GM21367 (cell line): ENCODE results near the gene PKM.
"Not testable (repeated sequence)": the region's sequence is repeated elsewhere in the genome, so short reads cannot be mapped to it uniquely, and the experiment has no call there.

ENCODE experiments used
- ATAC-seq: cut with Tn5 transposase; IDR thresholded peaks from one replicate; pipeline ENCODE4 v1.9.1; 2021; ENCODE audit not compliant: unreplicated experiment

PKM gene

GRCh38 chr15:72179950-72180581 lies 50.9 kb downstream of the PKM start:
- no peak for ATAC-seq

DNA sequence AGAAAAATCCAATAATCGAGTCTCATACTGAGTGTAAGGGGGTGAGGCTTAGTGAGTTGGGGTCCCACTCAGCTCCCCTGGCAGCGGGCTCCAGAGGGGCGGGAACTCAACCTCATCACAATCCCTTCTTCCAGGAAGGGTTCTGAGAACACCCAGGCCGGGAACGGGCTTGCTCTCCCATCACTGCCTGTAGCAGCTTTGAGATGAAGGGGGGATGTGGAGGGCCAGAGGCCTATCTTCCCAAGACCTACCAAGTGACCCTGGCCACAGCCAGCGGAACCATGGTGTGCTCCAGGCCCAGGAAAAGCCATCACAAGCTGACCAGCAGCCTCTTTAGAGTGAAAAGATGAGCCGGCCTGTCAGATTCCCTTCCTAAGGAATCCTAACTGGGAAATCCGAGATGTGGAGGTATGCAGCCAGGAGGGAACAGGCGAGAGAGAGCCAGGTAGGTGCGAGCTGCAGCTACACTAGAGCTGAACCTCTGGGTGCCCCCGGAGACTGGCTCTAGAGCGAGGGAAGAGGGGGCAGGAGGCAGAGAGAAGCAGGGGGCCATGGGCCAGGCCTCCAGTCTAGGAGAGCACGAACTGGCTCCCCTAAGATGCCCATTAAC lies 51.9 kb downstream of the PKM start:
- no peak for ATAC-seq

DNA sequence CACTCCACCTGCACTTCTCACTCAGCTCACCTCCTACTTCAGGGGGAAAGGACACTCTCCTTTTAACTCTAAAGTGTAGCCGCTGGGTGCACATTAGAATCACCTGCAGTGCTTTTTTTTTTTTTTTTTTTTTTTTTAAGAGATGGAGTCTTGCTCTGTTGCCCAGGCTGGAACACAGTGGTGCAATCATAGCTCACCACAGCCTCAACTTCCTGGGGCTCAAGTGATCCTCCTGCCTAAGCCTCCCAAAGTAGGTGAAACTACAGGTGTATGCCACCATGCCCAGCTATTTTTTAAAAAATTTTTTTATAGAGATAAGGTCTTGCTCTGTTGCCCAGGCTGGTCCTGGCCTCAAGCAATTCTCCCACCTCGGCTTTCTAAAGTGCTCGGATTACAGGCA lies 54.2 kb downstream of the PKM start:
- ATAC-seq = no peak

- no peak for ATAC-seq
Measured at GRCh38 chr15:72176159-72176558, 54.8 kb downstream of the PKM start.

- ATAC-seq = no peak
Measured at GRCh38 chr15:72175186-72176044, 55.6 kb downstream of the PKM start.

GRCh38 chr15:72174551-72175165 lies 56.3 kb downstream of the PKM start:
- ATAC-seq = no peak

DNA sequence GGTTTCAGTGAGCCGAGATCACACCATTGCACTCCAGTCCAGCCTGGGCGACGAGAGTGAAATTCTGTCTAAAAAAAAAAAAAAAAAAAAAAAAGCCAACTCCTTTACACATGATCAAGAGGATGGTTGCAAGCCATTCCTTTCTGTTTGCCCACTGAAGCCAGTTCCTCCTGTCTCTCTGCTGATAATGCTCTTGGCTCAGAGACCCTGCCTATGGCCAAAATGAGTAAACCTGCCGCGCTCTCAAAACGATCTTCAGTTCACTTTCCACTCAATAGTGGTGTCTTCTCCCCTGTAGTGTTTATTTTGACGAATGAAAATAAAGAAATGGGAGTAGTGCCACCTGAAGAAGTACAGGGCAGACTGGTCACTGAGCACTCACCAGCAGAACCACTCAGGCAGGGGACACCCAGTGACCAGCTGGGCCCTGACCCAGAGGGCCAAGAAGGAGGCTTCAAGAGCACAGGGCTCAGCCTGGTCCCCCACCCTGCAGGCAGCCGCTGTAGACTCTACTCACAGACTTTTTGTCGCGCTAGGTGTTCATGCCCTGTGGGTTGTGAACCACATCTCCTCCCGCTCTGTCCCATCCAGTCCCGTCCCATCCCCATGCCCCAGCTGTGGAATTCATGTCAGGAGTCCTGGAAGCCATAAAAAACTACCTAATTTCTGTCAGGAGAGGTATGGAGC lies 57.0 kb downstream of the PKM start:
- no peak for ATAC-seq

GRCh38 chr15:72173401-72173800 lies 57.6 kb downstream of the PKM start:
- ATAC-seq = no peak

DNA sequence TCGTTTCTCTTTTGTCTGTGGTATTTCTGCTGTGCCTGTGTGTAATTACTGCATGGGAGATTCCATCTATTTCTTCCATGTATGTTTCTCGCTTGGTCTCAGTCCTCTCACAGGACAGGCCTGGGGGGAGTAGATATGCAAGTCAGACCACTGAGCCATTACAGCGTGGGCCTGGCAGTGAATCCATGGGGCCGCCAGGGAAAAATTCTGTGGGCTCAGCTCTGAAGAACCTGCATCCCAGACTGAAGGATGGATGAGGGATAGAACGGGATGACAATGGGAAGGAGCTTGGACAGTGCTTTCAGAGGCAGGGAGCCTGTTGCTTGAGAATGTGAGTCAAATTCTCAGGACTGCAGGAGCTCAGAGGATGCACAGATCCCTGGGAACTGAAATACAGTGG lies 58.2 kb downstream of the PKM start:
- no peak for ATAC-seq

- not testable (repeated sequence) for ATAC-seq
Measured at GRCh38 chr15:72171978-72172377, 59.0 kb downstream of the PKM start.

- no peak for ATAC-seq
Measured at GRCh38 chr15:72170691-72171090, 60.3 kb downstream of the PKM start.

DNA sequence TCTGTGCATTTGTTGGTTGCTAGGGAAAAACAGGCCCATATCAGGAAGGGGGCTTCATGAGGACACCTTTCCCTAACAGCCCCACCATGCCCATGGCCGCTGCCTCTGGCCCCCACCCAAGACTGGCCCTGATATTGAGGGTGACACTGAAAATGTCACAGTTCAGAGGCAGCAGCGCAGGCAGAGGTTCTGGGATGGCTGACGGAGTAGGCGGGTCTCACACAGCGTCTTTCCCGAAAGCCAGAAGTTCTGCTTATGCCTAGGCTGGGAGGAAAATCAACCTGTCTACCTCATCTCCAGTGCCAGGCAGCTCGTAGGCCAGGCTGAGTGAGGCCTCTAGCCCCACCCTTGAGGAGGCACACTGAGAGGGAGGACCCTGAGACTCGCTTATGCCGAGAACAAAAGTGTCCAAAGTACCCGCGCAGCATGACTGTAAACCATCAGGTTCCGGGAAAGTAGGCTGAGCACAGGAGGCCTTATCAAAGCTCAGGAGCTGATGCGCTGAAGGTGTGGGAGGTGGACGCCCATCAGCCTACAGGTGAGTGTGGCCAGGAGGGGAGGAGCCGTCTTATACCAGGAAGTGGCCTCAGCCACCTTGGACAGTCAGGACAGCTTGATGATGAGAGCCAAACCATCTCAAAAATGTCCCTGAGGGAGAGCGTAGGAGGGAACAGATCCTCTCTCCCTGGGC lies 60.9 kb downstream of the PKM start:
- no peak for ATAC-seq

GRCh38 chr15:72169236-72169920 lies 61.6 kb downstream of the PKM start:
- ATAC-seq = no peak

GRCh38 chr15:72168808-72169190 lies 62.2 kb downstream of the PKM start:
- ATAC-seq = no peak

GRCh38 chr15:72168131-72168807 lies 62.7 kb downstream of the PKM start:
- ATAC-seq = no peak

GRCh38 chr15:72167445-72167844 lies 63.5 kb downstream of the PKM start:
- no peak for ATAC-seq

DNA sequence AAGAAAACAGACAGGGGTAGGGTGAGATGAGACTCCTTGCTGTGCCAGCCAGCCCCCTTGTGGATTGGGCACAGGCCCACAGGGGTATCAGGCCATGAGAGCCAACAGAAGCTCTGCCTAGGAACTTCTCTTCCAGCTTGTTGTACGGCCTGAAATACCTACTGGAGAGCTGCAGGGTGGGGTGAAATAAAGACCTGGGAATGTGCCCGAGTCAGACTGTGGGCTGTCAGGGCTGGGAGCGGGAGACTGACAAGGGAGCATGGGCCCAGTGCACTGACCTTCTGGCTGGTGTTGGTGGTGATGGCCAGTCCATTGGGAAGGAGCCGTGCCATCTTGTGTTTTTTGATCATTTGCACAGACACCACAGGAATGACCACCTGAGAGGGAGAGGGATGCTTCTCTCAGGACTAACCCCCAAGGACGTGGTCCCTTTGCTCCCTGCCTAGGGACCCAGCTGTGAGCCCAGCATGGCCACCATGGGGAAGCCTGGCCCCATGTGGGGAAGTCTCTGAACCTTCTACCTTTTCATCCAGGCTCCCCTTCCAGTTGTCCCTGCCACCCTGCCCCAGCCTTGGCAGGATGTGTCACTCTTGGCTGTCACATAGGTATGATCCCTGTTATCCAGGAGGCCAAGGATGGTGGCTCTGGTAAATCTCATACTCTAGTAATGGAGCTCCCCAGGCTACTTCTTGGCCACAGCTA lies 64.1 kb downstream of the PKM start:
- ATAC-seq = no peak

- ATAC-seq = no peak
Measured at GRCh38 chr15:72163719-72164118, 67.3 kb downstream of the PKM start.

DNA sequence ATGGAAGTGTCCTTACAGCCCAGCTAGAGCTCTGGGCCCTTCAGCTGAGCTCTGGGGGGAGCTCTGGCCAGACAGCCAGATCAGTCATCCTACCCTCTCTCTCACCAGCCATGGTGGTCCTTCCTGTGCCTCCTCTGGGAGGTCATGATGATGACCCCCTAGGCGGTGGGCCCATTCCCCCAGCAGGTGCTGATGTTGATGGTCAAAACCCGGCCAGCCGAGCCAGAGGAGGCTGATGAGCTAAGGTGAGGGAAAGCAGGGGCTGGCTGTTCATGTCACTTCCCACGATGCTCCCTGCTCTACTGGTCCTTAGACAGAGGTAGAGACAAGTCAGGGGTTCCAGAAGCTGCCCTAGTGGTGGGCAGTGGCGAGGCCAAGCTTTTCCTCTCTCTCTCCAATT lies 68.4 kb downstream of the PKM start:
- no peak for ATAC-seq
